ENCODE data around the gene ZCCHC24.

The ZCCHC24 gene

DNA sequence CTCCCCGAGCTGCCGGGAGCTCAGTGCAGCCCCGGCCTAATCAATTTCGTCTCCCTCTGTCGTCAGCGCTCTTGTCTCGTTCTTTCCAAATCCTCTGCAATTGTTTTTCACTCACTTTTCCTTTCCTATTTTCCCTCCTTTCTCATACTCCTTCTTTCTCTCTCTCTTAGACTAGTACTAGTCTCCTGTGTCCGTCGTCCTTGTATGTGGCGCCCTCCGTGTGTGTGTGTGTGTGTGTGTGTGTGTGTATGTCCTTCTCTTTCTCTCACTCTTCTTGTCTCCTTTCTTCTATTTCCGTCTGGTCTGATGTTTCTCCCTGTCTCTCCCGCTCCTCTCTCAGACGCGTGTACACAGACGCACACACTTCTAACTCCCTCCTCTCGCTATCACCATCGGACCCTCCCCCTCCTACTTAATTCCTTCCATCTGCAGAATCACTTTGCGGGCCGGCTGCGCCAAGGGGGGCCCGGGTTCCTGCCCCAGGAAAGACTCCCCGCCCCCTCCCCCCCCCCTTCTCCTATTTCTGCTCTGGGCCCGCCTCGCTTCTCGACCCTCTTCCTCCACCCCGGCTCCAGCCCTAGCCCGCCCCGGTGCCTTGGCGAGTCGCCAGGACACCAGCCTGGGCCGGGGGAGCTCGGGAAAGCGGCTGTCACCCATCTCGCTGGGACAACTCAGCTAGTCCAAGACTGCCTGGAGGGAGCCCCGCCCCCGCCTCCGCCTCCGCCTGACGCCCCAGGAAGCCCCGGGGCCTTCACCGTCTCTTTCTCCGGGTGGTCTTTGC, 743 bp upstream of the ZCCHC24 start:
- DNase-seq: no peak

DNA sequence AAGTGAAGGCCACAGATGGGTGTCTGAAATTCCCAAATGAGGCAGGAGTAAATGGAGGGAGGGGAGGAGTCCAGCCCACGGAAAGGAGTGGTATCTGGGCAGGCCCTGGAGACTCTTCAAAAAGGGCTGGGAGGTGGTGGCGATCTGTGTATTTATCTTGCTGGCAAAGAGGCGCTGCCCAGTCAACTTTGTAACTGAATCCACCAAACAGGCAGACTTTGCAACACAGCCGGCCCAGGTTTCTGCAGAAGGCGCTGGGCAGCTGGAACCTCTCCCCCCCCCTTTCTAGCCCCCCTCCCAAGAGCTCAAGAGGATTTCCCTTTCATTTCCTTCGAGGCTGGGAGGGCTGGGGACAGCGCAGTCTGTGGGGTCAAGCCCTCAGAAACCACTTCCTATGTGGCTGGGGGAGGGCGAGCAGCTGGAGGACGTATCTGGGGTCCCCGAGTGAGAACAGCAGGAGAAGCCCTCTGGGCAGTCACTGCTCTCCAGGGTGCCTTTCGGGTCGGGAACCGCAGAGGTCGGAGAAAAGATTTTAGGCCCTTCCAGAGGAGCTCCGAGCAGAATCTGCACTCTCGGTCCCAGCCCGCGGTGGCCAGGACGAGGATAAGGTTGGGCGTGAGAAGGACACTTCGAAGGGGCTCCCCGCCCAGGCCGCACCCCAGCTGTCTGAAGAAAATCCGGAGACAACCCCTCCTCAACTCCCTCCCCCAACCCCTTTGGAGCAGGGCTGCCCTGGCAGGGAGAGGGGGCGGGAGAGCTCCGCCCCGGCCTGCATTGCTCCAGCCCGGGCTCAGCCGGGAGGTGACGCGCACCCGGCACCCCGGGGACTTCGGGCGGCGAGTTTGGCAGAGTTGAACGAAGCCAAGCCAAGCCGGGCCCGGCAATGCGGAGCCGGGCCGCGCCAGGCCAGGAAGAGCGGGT, 965 bp downstream of the ZCCHC24 start:
- no peak for DNase-seq

DNA sequence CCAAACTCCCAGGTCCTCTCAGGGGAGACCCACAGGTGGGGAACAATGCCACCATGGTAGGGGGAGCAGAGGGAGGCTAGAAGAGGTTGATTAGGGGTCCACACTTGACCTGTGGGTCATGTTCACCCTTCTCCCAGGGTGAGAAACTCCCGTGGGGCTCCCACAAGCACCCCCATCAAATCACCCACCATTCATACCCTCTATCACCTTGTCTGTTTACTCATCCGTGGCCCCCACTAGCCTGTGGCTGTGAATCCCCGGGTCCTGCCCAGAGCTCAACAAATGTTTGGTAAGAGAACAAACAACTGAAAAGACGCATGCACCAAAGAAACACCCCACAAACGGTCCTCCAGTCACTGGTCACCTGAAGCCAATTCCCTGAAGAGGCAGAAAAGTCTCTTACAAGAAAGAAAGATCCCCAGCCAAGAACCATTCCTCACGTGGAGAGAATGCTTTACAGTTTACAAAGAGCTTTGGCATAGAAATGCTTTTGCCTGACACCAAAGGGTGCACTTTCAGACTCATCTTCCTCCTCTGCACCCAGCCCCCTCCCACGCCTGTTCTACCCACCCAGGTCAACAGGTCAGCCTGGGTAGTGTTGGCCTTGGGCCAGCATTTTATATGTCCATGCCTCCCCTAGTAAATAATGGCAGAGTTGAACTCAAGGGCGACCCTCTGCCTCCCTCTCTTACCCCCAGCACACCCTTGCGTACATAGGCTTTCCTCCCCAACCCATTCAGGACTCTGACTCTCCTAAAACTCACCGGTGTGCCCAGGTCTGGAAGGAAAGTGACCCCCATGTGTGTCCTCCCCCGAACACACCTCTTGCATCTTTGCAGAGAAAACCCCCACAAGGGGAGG, 1.9 kb downstream of the ZCCHC24 start:
- DNase-seq: no peak

DNA sequence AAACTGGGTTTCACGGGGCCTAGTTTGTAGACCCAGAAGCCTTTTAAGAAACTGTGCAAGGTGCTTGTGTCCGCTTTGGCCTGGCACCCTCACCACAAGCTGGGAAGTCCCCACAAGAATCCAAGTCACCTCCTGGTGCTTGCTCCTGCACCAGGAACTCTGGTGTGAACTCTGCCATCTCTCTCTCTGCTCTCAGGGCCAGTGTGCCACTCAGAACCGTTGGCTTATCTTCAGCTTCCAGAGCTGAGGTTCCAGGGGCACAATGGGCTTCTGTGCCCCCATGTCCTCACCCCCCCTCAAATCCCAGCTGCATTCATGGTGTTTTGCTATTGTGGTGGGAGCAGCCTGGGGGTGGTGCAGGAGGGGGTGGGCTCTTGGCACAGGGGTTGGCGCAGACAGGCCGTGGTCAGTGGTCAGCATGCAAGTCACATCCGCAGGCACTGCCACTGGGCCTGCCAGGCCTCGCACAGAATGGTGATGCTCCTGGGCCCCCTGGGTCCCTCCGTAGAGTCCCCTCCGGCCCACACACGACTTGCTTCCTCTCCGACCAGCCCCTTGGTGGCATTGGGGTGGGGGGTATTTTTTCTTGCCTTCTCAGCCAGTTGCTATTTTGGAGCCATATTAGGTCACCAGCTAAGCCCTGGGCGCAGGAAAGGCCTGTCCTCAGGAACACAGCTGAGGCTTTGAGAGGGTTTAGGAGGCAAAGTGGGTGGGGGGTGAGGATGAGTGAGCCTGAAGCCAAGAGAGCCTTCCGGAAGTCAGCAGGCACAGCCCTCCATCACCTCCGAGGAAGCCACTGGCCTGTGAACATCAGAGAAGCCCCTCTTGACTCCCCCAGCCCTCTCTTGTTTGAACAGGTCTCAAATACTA, 3.0 kb downstream of the ZCCHC24 start:
- DNase-seq: no peak

DNA sequence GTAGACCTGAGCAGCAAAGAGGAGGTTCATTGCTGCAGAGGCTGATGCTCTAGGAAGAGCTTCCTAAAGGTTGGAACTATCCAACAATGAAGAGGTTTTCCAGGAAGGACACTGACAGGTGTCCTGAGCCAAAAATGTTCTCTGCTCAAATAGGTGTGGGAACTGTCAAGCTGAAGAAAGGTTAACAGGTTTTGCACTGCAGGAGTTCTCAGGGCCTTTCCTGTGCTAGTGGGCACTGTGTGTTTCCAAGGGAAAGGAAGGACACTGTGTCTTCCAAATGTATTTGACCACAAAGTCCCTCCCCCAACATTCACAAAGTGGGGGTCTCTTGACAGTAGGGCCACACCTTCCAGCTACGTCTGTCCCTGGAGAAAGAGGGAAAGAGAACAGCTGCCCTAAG, 4.0 kb downstream of the ZCCHC24 start:
- no peak for DNase-seq

DNA sequence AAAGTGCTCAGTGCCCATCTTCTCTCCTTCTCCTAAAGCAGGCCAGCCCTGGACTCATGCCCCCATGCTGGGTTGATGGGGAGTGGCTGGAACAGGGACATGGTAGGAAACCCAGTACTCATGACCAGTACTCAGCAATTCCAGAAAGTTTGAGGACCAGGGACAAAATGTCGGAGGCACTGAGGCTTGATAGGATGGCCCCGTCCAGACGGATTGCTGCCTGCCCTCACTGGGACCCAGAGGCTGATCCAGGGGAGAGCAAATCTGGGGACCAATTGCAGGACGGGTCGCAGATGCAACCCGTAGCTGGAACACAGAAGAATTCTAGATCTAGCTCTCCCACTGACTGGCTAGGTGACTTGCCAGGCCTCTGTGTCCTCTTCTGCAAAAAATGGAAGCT, 5.1 kb downstream of the ZCCHC24 start:
- no peak for DNase-seq

DNA sequence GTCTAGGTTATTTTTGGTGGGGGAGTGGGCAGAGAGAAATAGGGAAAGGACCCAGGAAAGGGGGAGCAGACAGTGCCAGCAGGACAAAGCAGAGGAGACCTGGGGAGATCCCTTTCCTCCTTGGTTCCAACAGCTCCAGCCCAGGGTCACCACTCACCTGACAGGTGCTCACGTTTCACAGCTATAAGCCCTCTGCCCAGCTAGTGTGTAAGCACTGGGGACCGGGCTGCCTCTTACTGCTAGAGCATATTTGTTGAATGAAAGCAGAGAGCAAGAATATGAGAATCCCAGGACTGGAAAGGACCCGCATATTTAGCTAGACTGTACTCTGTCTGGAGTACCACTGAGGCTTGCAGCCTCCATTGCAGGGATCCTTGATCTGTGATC, 6.7 kb downstream of the ZCCHC24 start:
- DNase-seq: no peak

DNA sequence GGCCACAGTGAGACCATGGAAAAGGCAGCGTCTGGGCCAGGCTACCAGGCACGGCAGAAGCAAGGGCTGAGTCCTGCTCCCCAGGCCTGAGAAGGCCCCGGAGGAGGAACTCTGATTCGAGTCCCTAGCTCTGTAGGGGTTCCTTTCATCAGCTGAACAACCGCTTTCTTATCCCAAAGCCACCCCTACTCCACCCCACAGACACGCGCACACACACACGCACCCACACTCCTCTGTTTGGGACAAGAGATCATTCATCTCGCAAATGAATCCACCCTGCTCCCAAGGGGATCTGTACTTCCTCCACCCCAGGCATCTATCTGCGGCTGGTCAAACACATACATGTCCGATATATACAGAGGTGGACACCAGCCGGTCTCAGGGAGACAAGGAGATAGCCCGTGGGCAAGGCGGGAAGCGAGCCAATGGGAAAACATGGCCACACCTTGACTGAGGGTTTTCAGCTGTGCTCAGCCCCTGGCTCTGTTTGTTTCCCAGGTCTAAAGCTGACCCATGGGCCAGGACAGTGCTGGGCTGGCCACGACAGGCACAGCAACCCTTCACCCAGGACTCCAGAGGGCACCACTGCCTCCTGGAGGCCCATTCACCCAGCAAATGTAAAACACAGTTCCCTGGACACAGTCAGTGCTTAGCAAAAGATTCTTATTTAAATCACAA, 7.3 kb downstream of the ZCCHC24 start:
- no peak for DNase-seq

DNA sequence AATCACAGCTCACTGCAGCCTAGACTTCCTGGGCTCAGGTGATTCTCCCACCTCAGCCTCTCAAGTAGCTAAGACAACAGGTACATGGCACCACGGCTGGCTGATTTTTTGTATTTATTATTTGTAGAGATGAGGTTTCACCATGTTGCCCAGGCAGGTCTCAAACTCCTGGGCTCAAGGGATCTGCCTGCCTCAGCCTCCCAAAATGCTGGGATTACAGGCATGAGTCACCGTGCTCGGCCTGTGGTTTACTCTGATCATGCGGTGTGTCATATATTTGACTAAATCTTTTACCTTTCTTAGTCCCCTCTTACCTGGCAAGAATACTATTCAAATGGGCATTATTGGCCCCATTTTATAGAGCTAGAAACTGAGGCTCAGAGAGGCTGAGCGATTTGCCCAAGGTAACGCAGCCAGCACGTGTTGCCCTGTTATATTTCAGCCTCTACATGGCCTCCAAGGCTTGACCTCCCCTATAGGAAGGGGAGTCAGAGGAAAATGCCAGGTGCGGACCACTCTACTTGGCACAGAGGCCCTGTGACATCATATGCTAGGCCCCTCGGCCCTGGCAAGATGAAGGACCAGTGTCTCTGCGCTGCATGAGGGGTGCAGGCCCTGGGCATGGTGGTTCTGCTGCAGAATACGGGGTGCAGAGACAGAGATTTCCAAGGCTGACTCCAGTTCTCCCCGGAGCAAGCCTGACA, 8.2 kb downstream of the ZCCHC24 start:
- DNase-seq: no peak

DNA sequence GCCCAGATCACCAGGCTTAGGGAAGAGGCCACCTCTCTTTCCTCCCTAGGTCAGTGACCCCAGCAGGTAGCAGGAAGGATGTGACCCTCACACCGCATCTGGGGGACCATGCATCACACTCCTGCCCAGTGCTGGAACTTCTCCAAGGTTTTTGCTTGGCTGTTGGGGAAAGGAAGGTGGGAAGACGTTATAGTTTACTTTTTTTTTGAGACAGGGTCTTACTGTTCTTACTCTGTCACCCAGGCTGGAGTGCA, 8.6 kb downstream of the ZCCHC24 start:
- no peak for DNase-seq

DNA sequence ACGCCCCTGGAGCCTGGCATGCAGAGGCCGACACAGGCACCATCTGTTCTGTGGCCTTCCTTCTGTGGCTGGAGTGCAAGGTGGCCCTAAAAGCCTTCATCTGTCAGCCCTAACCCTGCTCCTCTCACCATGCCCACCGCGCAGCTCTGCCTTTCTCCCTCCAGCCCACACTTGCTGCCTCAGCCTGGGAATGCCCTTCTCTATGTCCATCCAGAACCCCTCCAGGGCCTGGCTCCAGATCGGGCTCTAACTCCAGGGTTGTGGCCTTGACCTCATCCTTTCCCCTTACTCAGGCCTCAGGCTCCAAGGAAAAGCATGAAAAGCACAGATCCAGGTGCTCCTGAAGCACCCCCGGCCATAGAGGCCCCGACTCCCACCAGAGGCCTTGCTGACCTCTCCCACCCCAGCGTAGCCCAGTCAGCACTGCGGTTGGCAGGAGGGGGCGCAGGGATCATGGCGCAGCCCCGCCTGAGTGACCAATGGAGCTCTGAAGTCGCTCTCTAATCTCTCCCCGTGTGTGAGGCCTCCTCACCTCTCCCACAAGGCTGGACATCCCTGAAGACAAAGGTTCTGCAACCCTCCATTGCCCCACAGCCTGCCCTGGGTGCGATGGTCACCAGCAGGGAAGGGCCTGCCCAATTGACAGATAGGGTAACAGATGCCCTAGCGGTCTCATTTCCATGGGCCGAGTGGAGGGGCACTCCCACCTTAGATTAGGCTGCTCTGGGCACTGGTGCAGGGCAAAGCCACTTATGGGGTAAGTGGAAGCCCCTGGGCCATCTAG, 9.2 kb downstream of the ZCCHC24 start:
- DNase-seq: no peak

DNA sequence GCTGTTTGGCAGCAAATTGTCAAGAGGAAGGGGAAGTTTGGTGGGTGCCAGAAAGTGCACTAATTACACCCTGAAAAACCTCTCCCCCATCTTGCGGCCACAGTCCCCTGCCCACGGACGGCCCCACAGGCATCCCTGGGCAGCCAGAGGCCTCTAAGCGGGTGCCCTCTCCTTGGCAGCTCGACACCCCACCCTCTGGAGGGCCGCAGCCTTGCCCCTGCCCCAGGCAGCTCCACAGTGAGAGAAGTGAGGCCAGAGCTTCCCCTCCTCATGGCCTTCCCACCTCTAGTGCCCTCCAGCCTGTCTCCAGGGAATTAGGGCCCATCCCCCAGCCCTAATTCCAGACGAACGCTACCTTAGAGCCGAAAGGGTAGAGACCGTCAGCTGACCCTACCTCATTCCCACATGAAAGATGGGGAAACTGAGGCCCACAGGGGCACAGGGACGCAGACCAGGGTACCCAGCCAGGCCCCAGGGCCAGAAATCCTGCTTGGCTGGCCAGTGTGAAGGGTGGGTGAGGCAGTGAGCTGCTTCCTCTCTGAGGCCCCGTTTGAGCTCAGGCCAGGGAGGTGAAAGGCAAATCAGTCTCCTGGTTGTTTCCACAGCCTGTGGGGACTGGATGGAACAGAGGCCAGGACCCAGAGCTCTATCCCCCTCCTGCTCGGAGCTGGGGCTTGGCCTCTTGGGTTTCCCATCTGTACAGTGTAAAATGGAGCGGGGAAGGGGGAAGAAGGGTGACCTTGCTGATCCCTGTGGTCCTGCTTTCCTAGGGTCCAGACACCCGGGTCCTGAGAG, 10.0 kb downstream of the ZCCHC24 start:
- no peak for DNase-seq

DNA sequence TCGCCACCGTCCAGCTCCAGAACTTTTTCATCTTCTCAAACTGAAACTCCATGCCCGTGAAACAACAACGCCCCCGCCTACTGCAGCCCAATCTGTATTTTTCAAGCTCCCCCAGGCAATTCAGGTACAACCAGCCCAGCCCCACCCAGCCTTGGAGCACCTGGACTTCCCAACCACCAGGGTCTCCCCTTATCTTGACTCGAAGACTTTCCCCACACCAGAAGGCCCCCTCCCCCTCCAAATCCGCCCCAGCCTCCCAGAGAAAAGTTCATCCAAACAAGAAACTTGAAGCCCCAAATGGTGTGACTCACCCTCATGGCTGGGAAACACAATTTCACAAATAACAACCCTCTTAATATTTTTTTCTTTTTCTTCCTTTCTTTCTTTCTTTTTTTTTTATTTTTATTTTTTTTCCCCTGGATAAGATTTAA, 10.6 kb downstream of the ZCCHC24 start:
- DNase-seq: no peak

DNA sequence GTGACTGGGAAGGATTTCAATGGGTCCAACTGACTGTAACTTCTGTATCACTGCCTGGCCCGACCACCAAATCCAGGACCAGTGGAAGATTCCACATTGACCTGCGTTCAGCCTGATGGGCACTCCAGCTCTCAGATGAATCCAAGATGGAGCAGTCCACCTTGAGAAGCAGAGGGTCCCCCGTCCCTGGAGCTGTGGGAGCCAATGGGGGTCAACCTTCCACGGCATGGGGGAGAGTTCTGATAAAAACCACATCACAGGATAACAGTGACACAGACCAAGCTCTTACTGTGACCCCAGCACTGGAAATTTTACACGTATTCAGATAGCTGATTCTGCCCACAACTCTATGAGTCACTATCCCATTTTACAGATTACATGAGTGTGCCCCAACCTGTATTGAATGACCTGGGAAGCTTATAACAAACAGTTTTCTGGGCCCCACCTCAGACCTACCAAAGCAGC, 11.2 kb downstream of the ZCCHC24 start:
- DNase-seq: no peak

DNA sequence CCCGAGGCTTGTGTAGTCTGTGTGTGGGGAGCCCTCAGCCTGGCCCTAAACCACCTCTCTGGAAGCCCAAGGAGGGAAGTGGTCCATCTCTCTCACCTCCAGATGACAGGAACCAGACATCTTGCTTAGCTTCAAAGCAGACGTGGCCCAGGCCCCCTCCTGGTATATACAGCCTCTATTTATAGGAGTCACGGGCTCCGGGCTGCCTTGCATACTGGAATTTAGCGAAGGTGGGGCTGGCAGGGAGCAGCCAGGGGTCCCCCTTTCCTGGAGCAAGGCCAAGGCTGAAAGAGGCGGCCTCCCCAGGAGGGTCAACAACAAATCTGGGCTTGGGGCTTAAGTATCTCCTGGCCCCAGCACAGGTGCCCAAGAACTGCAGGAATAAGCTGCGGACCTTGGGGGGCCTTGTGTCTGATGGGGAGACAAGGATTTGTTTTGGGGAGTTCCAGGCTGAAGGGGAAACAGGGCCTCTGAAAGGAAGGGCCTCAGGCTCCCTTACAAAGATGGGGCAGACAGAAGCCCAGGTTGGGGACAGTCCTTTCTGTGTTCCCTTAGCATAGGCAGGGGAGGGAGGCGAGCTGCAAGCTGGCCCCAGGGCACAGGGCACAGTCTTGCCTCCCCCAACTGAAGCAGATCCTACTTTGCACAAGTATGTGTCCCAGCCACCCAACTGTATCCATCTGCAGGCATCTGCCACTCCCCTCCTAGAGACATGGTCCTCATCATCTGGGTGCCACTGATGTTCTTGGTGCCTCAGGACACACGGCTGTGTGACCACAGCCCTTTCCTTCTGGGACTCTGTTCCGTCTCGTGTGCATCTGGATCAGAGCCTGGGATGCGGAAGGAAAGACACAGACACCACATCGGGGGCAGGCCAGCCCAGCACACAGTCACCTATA, 11.9 kb downstream of the ZCCHC24 start:
- DNase-seq: no peak

DNA sequence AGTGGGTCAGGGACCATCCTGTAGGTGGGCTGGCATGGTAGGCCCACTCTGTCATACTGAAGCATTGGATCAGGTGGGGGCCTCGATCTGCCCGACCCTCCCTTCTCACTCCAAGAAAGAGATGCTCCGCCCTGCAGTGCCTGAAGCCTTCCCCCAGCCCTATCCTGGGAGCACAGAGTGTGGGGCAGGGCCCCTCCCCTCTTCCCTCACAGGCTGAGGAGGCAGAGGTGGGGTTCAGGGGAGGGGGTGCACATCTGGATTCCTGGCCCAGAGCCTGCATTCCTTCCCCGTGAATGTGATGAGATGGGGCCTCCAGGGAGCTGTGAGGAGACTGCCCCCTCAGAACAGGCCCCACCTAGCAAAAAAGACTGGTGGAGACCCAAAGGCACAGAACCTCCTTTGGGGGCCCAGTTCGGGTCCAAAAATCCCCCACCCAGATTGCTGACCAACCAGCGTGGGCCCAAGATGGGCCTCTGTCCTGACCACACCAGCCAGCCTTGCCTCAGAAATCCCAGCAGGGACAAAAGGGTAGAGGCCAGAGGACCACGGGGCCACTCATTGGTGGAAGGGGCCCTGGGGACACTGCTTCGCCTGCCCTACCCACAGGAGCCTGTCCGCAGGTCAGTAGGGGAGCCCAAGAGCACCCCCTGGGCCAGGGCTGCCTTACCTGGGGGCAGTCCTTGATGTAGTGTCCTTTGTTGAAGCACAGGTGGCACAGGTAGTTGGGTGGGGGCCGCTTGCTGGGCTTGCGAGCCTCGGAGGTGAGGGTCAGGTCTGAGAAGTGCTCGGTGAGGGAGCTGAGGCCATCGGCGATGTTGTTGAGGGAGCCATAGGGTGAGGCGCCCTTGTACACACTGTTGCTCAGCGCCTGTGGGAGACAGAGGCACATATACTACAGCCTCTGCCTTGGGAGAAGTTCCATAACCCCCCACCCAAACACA, 13.3 kb downstream of the ZCCHC24 start:
- DNase-seq: no peak

DNA sequence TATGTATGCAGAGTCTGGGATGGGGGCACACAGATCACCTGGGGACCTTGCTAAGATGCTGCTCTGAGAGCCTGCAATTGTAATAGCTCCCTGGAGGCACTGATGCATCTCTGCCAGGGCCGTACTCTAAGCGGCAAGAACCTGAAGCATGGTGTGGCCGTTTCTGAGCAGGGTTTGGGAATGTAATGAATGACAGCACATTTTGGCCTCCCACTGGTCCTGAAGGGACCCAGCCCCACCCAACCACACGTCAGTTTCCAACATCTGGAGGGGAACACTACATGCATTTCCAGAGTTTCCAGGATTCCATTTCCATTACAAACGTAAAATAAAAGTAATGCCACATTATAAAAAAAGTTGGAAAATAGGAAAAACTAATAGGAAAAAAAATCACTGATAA, 14.0 kb downstream of the ZCCHC24 start:
- DNase-seq: no peak

Measured in cortex of kidney (tissue), 1 donor.